ENCODE results near the gene ARRDC4. TPM values are rescaled to one million over a fixed set of nuclear protein-coding genes. Genes with fewer than 3 reads are reported as not detected.

The ARRDC4 gene
- total and polyA plus RNA-seq, 2 donors (not counting 1 experiment from before 2014, with no cell fraction given): 1.1 to 6.7 TPM

DNA sequence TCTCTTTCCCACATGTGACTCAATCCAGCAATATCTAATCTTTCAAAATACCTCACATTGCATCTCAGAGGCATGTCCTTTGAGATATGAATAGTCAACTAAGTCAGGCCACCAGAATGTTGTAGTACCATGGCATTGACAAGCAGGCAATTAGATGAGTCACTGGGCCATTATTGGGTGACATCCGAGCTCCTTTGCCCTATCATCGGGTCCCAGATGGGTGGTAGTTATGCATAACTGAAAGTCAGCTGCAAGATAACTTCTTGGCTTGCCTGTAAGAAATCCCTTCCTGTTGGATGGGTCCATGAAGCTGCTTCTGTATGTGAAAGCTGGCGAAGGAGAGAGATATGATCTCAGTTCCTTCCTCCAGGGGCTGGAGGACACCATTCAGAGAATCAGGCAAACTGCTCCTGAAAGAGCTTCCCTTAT, 32.8 kb downstream of the ARRDC4 start:
- no peaks in the 10 kb centered on the region for H3K27me3 ChIP-seq (replicated peaks in 1 of 4; ENCODE audit: control extremely low read depth in 1 of 4, control insufficient read depth in 3 of 4, insufficient read depth in 4 of 4, low read length in 3 of 4)
- H4K20me1 ChIP-seq (ENCODE audit: control insufficient read depth, insufficient read depth, low read length, poor library complexity, severe bottlenecking): no peaks in the 10 kb centered on the region
- CTCF ChIA-PET: interaction anchor here (0.7 kb wide), 1 partner anchor 819 kb away, joined by 3 read pairs; no protein-coding TSS in a partner anchor
- H3K4me3 ChIP-seq (ENCODE audit: control extremely low read depth in 1 of 5, extremely low read depth in 1 of 5, insufficient read depth in 1 of 5, low read depth in 2 of 5, low read length in 4 of 5): no peak overlapping the region
- Mint-ChIP-seq H3K27ac (no peak overlapping the region), H3K4me3 (no peak overlapping the region), H3K9me3 (ENCODE audit: insufficient read depth) (peaks cover 3% of the 10 kb centered on the region), H3K4me1 (peaks cover 10% of the 10 kb centered on the region), H3K27me3 (peaks cover 4% of the 10 kb centered on the region)
- H3K4me2 ChIP-seq (replicated peaks; ENCODE audit: low read depth, low read length, poor library complexity, severe bottlenecking): no peak overlapping the region
- H3K9ac ChIP-seq (ENCODE audit: low read length): no peak overlapping the region
- intact Hi-C loops (cut with micrococcal nuclease): no loop called here
- TF ChIP-seq CTCF (IDR thresholded peaks at IDR 0.05): no peak
- no peak for TF ChIP-seq EZH2 (IDR thresholded peaks at IDR 0.05; ENCODE audit: borderline replicate concordance, insufficient read depth, low read depth, low read length, poor library complexity, severe bottlenecking)
- WGBS (ENCODE audit: insufficient coverage): 61% methylated on average over 3 of the region's 3 CpGs
- POLR2A ChIA-PET: no interaction called here
- no peaks in the 10 kb centered on the region for H3K4me1 ChIP-seq (ENCODE audit: control insufficient read depth in 2 of 2, insufficient read depth in 2 of 2, low read length in 2 of 2)
- H3K27ac ChIP-seq (ENCODE audit: low read length in 2 of 2): no peak overlapping the region
- H3K36me3 ChIP-seq (replicated peaks in 1 of 2; ENCODE audit: control extremely low read depth in 1 of 2, control insufficient read depth in 1 of 2, extremely low read depth in 1 of 2, insufficient read depth in 2 of 2, low read length in 1 of 2): no peaks in the 10 kb centered on the region
- H3K79me2 ChIP-seq (ENCODE audit: control insufficient read depth, insufficient read depth, low read length): no peaks in the 10 kb centered on the region
- DNase-seq (no peak), ATAC-seq (ENCODE audit: low read depth) (no peak)
- H3K9me3 ChIP-seq (ENCODE audit: control extremely low read depth in 1 of 3, control insufficient read depth in 2 of 3, insufficient read depth in 1 of 3, low read length in 2 of 3): no peaks in the 10 kb centered on the region
- no peak overlapping the region for H2AFZ ChIP-seq (ENCODE audit: insufficient read depth, low read depth, low read length, poor library complexity, severe bottlenecking)

GRCh38 chr15:97994236-97994635, 33.7 kb downstream of the ARRDC4 start:
- no peak overlapping the region for H3K27ac Mint-ChIP-seq
- H3K4me3 Mint-ChIP-seq: no peak overlapping the region
- ATAC-seq (ENCODE audit: low read depth): no peak
- H3K27ac ChIP-seq (ENCODE audit: low read length in 2 of 2): no peak overlapping the region
- peaks cover 2% of the 10 kb centered on the region for H3K9me3 Mint-ChIP-seq (ENCODE audit: insufficient read depth)
- WGBS (ENCODE audit: insufficient coverage): no CpG with 5 or more reads among the region's 3 CpGs
- no peaks in the 10 kb centered on the region for H3K36me3 ChIP-seq (replicated peaks in 1 of 2; ENCODE audit: control extremely low read depth in 1 of 2, control insufficient read depth in 1 of 2, extremely low read depth in 1 of 2, insufficient read depth in 2 of 2, low read length in 1 of 2)
- POLR2A ChIA-PET: no interaction called here
- H2AFZ ChIP-seq (ENCODE audit: insufficient read depth, low read depth, low read length, poor library complexity, severe bottlenecking): no peak overlapping the region
- no peaks in the 10 kb centered on the region for H3K9me3 ChIP-seq (ENCODE audit: control extremely low read depth in 1 of 3, control insufficient read depth in 2 of 3, insufficient read depth in 1 of 3, low read length in 2 of 3)
- peaks cover 3% of the 10 kb centered on the region for H3K27me3 Mint-ChIP-seq
- TF ChIP-seq CTCF (IDR thresholded peaks at IDR 0.05): no peak
- no peak for TF ChIP-seq EZH2 (IDR thresholded peaks at IDR 0.05; ENCODE audit: borderline replicate concordance, insufficient read depth, low read depth, low read length, poor library complexity, severe bottlenecking)
- no peak overlapping the region for H3K9ac ChIP-seq (ENCODE audit: low read length)
- peaks cover 10% of the 10 kb centered on the region for H3K4me1 Mint-ChIP-seq
- H4K20me1 ChIP-seq (ENCODE audit: control insufficient read depth, insufficient read depth, low read length, poor library complexity, severe bottlenecking): no peaks in the 10 kb centered on the region
- H3K4me1 ChIP-seq (ENCODE audit: control insufficient read depth in 2 of 2, insufficient read depth in 2 of 2, low read length in 2 of 2): no peaks in the 10 kb centered on the region
- CTCF ChIA-PET: no interaction called here
- no peak overlapping the region for H3K4me3 ChIP-seq (ENCODE audit: control extremely low read depth in 1 of 5, extremely low read depth in 1 of 5, insufficient read depth in 1 of 5, low read depth in 2 of 5, low read length in 4 of 5)
- H3K4me2 ChIP-seq (replicated peaks; ENCODE audit: low read depth, low read length, poor library complexity, severe bottlenecking): no peak overlapping the region
- H3K27me3 ChIP-seq (replicated peaks in 1 of 4; ENCODE audit: control extremely low read depth in 1 of 4, control insufficient read depth in 3 of 4, insufficient read depth in 4 of 4, low read length in 3 of 4): no peaks in the 10 kb centered on the region
- H3K79me2 ChIP-seq (ENCODE audit: control insufficient read depth, insufficient read depth, low read length): no peaks in the 10 kb centered on the region
- intact Hi-C loops (cut with micrococcal nuclease): no loop called here
- no peak for DNase-seq

Measured in B cell (primary cell).